GM19193 (cell line): Measurements from ENCODE around the gene BOD1L1.

ENCODE experiments used
- POLR2A ChIP-seq: IDR thresholded peaks from 4 replicates; pipeline ENCODE4 v1.6.1; 2011; ENCODE audit not compliant: insufficient read depth, insufficient read length; ENCODE audit errors: extremely low read depth

Gene BOD1L1

DNA sequence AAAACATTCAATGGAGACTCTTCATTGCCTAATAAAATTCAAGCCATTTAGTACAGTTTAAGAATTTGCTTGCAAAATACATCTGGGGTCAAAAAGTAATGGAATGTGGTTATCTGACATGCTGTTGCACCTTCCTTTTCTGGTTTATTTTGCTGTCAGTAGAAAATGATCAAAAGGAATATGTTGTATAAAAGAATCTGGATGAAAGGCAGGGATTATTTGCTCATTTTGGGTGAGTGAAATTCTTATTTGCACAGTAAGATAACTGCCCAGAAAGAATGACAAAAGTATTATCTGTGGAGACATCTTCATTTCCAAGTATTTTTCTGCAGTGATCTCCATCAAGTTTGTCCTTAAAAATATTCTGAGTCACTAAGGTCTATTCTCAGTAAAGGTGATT lies 30.4 kb downstream of the BOD1L1 start:
- TF ChIP-seq POLR2A: no peak

DNA sequence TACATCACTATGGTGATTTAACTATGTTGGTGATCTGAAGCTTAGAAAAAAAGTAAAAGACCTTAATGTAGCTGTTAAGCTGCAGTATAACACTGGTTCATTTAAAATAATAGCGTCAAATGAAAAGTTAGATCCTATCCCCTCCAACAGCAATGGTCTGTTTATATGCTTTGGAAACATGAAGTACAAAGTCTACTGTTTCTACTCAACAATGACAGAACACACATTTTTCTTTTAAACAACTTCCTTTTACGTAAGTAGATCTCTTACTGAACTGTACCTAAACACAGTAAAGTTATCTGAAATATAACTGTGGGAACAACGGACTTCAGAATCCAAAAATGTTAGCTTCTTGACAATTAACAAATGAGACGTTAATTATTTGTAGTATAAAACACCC lies 35.3 kb downstream of the BOD1L1 start:
- no peak for TF ChIP-seq POLR2A

DNA sequence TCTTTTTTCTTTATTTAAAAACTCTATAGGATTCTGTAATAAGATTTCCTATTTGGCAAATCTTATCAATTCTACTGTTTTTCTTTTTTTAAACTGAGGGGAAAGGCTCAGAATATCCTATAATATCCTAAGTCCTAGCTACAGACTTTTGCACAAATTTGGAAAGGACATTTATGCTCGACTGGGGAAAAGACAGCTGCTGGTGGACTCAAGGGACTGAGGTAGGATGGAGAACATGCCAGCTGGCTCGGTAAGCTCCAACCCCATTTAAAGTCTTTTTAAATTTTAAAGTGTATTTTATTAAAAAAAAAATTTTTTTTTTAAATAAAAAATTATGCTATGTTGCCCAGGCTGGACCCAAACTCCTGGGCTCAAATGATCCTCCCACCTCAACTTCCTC lies 36.8 kb downstream of the BOD1L1 start:
- TF ChIP-seq POLR2A: no peak

DNA sequence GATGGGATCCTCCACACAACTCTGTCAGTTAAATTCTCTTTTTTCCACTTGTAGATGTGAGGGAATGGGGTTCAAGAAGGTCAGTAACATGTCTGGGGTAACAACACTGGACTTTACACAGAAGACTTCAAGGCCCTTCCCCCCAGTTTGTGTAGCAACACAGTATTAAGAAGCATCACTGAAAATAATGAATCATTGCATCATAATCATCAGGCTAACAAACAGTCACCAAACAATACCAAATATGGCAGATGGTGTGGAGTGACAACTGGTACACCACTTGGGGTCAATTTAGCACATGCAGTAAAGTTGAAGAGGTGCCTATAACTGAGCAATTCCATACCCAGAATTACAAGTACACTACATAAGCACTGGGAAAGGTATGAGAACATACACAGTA lies 38.6 kb downstream of the BOD1L1 start:
- no peak for TF ChIP-seq POLR2A

DNA sequence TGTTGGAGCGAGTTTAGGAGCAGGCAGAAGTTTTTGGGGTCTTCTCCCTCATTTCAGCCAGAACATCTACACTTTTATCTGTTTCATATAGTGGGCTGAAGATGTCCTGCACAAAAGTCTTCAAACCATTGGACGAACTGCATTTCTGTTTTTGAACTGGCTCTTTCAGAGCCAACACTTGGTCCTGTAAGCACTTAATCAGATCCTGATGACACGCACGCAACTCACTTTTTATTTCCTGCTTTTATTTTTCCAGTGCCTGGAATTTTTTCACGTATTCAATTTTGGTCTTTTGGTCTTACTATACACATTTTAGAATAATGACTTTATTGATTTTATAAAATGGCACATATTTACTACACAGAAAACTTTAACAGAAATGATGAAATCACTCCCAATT lies 43.0 kb downstream of the BOD1L1 start:
- TF ChIP-seq POLR2A: no peak

DNA sequence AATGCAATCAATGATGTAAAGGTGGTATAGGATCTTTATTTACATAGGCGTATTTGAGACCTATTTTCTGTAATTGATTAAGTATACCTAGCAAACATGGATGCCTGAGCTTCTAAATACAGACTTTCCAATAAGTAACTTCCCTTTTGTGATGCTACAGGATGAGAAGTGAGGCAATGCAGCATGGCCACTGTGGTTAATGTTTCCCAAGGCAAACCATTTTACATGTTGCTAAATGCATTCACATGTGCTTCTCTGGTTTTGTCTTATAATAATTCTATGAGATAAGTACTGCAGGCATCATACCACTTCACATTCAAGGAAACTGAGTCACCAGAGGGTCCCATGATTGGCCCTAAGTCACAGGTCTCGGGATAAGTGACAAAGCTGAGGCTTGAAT lies 47.5 kb downstream of the BOD1L1 start:
- TF ChIP-seq POLR2A: no peak

DNA sequence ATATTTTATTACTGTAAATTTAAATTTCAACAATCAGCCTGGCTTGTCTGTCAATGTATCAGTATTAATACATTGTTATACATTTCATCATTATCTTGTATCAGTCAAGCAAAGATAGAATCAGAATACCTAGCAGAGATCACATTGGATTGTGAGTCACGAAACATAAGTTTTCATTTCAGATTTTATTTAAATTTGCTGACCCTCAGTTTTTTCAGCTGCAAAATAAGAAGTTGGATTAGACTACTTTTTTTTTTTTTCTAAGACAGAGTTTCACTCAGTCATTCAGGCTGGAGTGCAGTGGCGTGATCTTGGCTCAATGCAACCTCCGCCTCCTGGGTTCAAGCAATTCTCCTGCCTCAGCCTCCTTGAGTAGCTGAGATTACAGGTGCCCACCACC lies 49.9 kb downstream of the BOD1L1 start:
- no peak for TF ChIP-seq POLR2A

DNA sequence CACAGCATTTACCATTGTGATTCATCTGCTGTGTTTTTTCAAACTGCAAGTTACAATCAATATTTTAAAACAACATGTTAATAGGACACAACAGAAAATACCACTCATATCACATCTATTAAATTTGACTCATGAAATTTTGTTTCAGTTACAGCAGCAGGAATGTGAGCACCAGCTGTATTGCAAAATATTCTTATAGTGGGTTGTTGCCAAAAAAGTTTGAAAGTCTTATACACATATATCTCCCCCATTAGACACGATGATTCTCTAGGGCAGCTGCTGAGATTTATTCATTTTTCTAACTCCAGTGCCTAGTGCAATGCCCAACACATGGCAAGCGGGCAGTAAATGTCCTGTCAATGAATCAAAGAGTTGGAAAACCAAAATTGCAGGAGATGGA lies 56.6 kb downstream of the BOD1L1 start:
- no peak for TF ChIP-seq POLR2A

DNA sequence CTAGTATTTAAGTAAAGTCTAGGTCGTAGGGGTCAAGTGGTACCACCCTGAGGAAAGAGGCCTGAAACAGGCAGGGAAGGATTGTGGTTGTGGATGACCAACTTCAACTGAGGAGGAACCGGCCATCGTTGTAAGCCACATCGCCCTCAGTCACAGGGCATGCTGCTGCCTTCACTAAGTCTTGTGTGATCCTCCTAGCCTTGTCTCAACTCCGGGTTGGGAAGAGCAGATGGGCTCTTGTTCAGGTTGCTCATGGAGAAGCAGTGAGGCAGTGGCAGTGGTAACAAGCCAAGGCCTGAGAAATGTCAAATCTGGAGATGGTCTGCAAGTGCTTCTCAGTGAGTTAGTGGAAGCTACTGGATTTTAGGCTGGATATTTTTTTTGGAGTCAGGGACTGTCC lies 60.4 kb downstream of the BOD1L1 start:
- no peak for TF ChIP-seq POLR2A

DNA sequence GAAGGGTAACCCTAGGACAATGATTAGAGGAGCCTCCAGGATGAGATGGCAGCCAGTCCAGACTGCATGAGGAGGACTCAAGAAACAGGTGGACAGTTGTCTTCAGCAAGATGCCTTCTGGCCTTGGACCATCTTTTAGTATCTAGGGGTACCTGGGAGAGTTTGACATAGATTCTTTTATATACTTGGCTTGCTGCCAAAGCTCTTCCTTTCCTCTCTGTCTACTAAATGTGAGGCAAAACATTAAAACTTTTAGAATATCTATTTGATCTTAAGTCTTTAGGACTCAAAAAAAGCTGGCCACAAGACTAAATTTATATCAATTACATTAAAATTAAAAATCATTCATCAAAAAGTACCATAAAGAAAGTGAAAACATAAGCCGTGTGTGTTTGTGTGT lies 64.6 kb downstream of the BOD1L1 start:
- no peak for TF ChIP-seq POLR2A

DNA sequence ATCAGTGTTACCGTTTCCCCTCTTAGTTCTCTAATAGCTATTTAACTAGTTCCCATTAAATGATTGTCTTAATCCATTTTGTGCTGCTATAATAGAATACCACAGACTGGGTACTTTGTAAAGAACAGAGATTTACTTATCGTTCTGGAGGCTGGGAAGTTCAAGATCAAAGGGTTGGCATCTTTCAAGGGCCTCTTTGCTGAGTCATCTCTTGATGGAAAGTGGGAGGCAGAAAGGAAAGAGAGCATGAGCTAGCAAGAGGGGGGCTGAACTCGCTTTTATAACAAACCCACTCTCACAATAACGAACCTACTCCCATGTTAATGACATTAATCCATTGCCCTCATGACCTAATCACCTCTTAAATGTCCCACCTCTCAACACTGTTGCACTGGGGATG lies 65.9 kb downstream of the BOD1L1 start:
- no peak for TF ChIP-seq POLR2A

DNA sequence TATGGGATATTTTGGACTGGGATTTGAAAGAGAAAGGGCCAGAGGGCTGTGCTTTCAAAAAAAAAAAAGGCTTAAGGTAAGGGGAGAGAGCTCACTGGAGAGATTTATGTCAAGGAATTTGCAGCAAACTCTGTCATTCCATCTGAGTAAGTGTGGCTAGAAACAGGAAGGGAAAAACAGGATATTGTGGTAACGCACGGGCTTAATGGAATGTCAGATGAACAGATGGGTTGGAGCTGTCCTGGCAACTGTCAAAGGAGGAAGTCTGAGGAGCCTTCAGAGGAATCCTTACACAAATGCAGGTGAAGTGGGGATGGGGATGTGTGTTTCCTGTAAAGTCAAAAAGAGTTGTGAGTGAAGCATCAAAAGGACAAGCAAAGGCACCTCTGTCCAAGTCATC lies 68.1 kb downstream of the BOD1L1 start:
- no peak for TF ChIP-seq POLR2A

DNA sequence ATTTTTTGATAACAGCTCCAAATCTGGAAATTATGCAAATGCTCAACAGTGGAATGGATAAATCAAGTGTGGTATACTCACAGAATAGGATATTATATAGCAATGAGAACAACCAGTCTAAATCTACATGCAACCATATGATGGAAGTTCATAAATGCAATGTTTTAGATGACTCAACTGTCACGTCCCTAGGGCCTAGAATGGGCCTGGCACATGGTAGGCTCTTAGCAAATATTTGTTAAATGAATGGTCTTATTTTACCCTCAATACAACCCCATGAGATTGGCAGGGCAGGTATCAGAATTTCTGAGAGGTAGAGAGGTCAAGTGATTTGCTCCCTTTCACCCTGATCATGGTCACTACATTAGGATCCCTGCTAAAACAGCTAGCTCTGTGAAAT lies 68.6 kb downstream of the BOD1L1 start:
- TF ChIP-seq POLR2A: no peak

DNA sequence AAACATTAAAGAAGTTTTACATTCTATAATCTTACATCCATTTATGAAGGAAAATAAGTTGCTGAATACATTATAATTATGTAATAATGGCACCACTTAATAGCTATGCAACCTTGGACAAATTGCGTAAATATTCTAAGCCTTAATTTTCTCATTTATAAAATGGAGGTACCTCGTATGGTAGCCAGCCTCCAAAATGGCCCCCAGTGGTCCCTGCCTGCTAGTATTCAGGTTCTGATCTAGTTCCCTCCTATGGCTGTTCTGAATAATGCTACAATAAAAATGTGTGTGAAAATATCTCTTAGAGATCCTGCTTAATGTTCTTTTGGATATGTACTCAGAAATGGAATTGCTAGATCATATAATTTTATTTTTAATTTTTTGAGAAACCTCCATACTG lies 72.2 kb downstream of the BOD1L1 start:
- no peak for TF ChIP-seq POLR2A

DNA sequence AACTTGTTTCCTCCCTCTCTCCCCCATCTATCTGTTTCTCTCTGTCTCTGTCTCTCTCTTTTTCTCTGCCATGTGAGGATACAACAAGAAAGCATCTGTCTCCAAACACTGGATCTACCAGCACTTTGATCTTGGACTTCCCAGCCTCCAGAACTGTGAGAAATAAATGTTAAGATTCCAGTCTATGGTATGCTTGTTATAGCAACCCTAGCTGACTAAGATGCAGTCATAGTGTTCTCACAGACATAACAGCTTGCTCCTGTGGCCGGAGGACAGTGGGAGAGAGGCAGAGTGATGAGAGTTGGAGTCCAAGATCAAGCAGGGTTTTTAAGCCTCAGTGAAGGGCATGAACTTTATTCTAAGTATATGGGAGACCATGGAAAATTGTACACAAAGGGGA lies 74.4 kb downstream of the BOD1L1 start:
- TF ChIP-seq POLR2A: no peak

DNA sequence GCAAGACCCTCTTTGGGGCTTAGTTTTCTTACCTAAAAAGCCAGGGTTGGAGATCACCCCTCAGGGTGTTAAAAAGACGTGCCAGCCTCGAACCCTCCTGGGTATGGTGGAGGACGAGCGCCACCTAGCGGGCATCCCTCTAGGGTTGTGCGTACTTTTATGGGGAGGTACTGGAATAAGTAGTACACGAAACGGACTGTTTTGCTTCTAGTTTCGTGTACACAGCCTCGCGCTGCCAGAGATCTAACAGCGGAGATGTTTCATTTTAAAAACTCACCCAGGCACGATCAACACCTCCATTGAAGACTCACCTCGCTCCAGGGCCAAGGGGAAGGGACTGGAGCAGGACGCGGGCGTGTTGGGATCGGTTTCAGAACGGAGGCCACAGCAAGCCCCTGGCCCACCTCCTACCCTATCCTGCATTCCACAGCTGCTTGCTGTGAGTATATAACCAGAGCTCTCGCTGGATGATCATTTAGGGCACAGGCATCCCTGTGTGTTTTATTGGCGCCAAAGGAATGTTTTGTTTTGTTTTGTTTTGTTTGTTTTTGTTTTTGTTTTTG lies 78.5 kb downstream of the BOD1L1 start:
- TF ChIP-seq POLR2A: no peak
